Hematopoietic multipotent progenitor cell treated with erythropoietin and hydrocortisone succinate and interleukin-3 and kit ligand, for 17 days (in vitro differentiated cells): Measurements from ENCODE around the gene KRT8.
"Not testable (repeated sequence)": the region's sequence is repeated elsewhere in the genome, so short reads cannot be mapped to it uniquely, and the experiment has no call there.

Experiments used
- DNase-seq: peaks from one replicate; pipeline ENCODE4 v3.0.0-alpha.2; 2015; ENCODE audit warnings: low spot score

Gene KRT8

DNA sequence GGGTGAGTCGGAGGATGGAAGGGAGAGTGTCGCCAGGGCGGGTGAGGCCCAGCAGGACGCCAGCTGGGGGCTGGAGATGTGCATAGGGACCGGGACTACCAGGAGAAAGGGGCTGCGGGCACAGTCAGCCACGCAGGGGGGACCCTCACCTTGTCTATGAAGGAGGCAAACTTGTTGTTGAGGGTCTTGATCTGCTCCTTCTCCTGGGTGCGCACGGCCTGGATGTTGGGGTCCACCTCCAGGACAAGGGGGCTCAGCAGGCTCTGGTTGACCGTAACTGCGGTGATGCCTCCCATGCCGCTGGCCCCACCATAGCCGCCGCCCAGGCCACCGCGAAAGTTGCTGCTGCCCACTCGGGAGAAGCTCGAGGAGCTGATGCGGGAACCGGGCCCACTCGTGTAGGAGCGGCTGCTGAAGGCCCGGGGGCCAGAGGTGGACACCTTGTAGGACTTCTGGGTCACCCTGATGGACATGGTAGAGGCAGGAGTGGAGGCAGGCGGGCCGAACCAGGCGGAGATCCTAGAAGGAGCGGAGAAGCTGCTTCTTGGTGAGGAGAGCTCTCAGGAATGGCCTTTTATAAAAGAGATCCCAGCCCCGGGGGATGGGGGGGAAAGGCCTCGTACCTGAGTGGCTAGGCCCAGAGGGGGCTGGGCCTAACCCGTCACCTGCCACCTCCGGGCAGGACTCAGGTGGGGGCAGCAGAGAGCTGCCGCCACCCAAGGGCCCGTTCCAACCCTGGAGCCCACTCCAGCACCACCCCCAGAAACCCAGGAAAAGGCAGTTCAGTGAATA lies at the start of gene KRT8:
Gene KRT8 (minus strand): TSS at position 568 of the 792 bp plus-strand sequence. CDS start 95 bp downstream, at position 473.
- not testable (repeated sequence) for DNase-seq

DNA sequence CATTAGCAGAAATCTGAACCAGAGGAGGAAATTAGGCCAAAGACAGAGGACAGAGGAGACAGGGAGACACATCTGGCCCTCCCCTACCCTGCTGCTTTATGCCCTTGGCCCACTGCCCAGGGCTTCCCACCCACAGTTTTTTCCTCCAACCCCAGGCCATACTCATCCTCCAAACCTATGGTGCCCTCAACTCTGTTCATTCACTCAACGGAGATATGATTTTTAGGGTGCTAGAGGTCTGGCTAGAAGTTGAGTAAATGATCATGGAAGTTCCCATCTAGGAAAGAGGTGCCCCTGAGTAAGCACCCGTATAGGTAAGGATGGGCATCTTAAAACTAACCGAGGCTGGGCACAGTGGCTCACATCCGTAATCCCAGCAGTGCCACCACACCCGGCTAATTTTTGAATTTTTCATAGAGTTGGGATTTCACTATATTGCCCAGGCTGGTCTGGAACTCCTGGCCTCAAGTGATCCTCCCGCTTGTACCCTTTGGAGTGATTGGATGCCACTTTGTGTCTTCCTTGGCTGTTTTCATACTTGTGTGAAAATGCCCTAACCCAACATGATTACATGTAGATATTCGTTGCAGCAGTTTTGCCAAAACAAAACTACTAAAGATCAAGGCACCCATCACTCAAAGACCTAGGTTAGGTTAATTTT lies 48.4 kb upstream of the KRT8 start:
- no peak for DNase-seq

DNA sequence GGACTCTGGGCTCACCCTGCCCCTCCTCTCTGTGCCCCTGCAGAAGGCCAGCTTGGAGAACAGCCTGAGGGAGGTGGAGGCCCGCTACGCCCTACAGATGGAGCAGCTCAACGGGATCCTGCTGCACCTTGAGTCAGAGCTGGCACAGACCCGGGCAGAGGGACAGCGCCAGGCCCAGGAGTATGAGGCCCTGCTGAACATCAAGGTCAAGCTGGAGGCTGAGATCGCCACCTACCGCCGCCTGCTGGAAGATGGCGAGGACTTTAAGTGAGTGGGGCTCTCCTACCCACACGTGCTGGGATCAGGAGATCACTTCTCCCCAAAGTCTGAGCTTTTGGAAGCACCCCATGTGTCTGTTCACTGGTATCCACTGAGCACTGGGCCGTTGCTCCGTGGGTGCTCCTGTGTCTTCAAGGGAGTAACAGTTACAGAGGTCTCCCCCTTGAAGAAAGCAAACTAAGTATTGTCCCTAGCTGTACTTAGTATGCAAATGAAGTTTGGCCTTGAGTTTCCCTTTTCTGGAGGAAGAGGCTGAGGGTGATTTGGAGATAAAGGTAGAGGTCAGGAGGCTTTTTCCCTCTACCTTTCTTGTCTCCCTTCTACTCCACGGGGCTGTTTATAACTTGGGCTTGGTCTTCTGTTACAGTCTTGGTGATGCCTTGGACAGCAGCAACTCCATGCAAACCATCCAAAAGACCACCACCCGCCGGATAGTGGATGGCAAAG lies 47.4 kb upstream of the KRT8 start:
- DNase-seq, result no peak

DNA sequence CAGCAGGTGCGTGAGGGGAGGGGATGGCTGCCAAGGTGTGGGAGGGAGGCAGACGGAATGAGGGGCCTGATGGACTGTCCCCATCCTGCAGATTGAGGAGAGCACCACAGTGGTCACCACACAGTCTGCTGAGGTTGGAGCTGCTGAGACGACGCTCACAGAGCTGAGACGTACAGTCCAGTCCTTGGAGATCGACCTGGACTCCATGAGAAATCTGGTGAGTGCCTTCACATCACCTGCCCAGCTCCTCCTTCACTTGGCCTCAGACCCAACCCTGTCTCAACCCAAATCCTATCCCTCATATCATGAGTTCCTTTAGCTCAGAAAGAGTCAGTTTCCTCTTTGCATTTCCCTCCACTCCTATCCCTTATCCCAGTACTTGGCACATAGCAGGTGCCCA lies 46.8 kb upstream of the KRT8 start:
- no peak for DNase-seq

- no peak for DNase-seq
Measured at GRCh38 chr12:52951126-52951525, 46.2 kb upstream of the KRT8 start.

DNA sequence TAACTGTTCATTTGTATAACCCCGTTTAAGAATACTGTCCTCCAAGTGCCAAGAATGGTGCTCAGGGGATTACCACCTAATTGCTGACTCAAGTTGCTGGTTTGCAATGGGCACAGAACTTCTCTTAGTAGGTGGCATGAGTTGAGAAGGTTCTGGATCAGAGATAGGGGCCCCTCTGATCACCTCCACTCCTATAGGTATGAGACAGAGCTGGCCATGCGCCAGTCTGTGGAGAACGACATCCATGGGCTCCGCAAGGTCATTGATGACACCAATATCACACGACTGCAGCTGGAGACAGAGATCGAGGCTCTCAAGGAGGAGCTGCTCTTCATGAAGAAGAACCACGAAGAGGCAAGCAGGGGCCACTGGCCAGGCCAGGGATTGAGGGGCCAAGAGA lies 45.7 kb upstream of the KRT8 start:
- no peak for DNase-seq

DNA sequence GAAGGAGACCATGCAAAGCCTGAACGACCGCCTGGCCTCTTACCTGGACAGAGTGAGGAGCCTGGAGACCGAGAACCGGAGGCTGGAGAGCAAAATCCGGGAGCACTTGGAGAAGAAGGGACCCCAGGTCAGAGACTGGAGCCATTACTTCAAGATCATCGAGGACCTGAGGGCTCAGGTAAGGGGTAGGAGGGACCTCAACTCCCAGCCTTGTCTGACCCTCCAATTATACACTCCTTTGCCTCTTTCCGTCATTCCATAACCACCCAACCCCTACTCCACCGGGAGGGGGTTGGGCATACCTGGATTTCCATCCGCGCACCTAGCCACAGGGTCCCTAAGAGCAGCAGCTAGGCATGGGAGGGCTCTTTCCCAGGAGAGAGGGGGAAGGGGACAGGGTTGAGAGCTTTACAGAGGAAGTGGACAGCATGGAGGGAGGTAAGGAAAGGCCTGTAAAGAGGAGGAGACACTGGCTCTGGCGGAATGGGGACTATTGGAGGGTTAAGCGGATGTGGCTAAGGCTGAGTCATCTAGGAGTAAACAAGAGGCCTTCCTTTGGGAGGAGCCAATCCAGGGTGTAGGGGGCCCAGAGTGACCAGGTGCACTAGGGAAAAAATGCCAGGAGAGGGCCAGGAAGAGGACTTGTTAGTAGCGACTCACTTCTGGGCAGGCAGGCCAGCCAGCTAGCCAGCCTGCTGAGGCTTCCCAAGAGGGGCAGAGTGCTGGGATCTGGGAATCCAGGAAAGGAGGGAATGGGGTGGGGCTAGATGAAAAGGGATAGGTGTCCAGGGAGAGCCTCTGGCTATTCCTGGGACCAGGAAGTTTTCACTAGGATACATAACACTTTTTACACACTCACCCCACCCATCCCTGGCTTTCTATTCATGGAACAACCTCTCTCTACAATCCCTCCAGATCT lies 44.8 kb upstream of the KRT8 start:
- DNase-seq, result no peak

- DNase-seq, result no peak
Measured at GRCh38 chr12:52947738-52948423, 43.0 kb upstream of the KRT8 start.

DNA sequence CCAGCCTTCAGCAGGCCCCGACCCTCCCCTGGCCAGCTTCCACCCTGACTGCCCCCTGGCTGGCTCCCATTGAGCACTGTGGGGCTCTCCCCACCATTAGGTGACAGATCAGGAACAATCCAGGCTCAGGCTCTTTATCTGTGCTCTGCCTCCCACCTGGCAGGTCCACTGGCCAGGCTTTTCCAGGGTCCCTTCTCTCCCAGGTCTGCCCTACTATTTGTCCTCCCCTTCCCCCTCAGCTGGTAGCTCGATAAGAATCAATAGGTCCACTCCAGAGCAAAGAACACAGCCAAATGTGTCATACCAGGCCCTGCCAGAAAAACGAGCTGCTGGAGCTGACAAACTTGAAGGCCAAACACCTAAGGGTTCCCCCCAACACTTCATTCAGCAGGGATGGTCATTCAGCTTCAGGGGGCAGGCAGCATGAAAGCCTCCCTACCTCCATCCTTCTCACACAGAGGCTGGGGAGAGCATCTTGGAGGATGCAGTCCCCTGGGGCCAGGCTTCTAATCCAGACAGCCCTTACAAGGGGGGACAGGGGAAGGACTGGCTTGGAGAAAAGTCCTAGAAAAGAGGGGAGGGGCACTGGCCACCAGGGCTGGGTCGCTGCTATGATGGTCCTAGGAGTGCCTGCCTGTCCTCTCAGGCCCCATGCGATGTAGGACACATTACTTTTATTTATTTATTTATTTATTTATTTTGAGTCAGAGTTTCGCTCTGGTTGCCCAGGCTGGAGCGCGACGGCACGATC lies 42.1 kb upstream of the KRT8 start:
- DNase-seq, result no peak

DNA sequence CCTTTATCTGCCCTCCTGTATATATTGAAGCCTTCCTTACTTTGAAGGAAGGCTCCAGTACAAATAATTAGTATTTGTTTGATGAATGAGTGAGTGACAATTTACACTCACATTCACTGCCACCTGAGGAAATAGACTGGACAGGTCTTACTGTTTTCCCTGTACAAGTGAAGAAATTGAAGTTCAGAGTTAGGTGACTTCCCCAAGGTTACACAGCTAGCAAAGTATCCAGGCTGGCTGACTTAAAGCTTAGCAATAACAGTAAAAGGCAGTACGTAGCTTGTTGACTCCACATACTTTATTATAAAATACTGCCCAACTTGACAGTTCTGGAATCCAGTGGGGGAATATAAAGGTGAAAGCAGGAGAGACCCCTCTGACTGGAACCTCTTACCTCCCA lies 41.5 kb upstream of the KRT8 start:
- DNase-seq, result no peak

- no peak for DNase-seq
Measured at GRCh38 chr12:52945389-52946232, 40.7 kb upstream of the KRT8 start.

DNA sequence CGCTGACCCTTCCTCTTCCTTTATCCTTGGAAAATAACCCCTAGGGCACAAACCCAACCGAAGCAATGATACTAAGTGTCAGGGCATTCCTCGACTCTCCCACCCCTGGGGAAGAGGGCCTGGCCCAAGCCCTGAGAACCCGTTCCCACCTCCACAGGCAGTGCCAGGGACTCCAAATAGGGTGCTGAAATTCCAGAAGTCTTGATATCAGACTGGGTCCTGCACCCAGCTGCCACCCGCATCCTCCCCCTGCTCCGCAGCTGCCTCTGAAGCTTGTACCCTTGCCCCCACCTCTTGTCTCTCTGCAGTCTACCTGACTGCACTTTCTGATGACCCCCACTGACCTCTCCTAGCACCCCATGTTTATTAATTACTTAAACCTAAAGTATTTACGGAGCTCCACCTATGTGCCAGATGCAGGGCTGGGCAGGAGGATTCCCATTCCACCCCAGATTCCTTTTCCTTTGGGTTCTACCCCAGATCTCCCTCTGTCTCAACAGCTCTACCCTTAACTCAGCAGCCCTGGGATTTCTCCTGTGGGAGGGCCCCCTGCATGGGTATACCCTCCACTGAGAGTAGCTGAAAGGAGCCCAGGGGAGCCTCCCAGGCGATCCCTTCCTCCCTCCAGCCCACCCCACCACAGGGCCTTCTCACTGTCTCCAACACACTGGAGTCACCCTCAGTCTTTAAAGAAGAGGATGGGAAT lies 40.0 kb upstream of the KRT8 start:
- no peak for DNase-seq

DNA sequence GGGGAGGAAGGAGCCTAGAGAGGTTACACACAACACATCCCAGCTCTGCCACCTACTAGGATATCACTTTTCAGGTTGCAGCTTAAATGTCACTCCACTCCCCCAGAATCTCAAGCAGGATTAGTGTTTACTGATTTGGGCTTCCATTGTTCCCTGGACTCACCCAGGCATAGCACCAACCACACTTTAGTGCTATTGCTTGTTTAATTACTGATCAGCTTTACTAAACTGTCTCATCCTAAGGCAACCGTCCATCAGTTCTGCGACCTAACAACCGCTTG lies 38.0 kb upstream of the KRT8 start:
- no peak for DNase-seq

GRCh38 chr12:52942066-52942900 lies 37.4 kb upstream of the KRT8 start:
- no peak for DNase-seq

DNA sequence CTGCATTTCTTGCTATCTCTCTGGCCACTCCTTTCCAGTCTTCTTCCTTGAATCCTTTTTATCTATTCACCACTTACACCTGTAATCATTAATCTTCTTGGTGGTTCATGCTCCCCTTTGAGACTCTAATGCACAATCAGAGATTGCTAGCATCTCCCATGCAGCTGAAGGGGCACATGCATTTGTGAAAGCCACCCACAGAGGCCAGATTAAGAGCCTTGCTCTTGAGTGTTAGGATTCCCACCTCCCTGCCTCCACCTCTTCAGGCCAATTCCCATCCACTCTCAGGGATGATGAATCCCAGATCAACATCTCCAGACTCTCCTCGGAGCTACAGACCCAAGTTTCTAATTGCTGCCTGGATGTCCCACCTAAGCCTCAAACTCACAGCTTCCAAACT lies 24.7 kb upstream of the KRT8 start:
- DNase-seq, result no peak

- no peak for DNase-seq
Measured at GRCh38 chr12:52927964-52928363, 23.1 kb upstream of the KRT8 start.

- no peak for DNase-seq
Measured at GRCh38 chr12:52926596-52927234, 21.8 kb upstream of the KRT8 start.
